K562 (cell line): ENCODE results near the gene ATP5F1D. TPM values are rescaled to one million over a fixed set of nuclear protein-coding genes. Genes with fewer than 3 reads are reported as not detected.
A peak's percentile ranks its signal among the peaks of the same experiment; 100 is the strongest.

ENCODE experiments used
- ATAC-seq: fragments of 200-7000 bp; cut with Tn5 transposase; 3 replicates; pipeline ENCODE4 v1.9.1; 2020; ENCODE audit warnings: moderate library complexity
- BruUV-seq: library from RNA; stranded (reverse); fragments of 400-500 nt; replicated peaks from 2 replicates; lab custom pipeline; 2021; lab: Mats Ljungman, UMichigan
- CTCF ChIA-PET: fragments of 300-600 bp; formaldehyde crosslinking; extraction: SDS; loops from one replicate; lab custom pipeline; 2021; ENCODE audit warnings: low intra/inter-chr PET ratio; lab: Yijun Ruan, JAX
- POLR2A ChIA-PET: fragments of 300-600, 350-650 bp; sonication (Branson Sonifier 250); formaldehyde crosslinking; extraction: SDS; loops from one replicate; lab custom pipeline; 2021; ENCODE audit warnings: antibody characterized with exemption, inconsistent platforms; lab: Yijun Ruan, JAX
- DNase-seq, 4 experiments: peaks; one replicate each; pipeline versions ENCODE4 v3.0.0 to v3.0.0-alpha.2; 2011 to 2018; ENCODE audit warnings: low spot score in 3 of 4, mixed read lengths in 3 of 4; ENCODE audit errors: extremely low read depth in 1 of 4
- FAIRE-seq: peaks from 2 replicates; lab custom pipeline; 2011; peaks lifted over from hg19 to GRCh38; lab: Jason Lieb, UNC
- H2AFZ ChIP-seq: 2 replicates; pipeline ENCODE4 v1.6.0; 2011; ENCODE audit warnings: low read depth, low read length, control low read depth, inconsistent platforms
- H3K27ac ChIP-seq: fragments of 200-600 bp; 3 replicates; pipeline ENCODE4 v1.8.0; 2011; ENCODE audit warnings: low read depth, mild to moderate bottlenecking, control low read depth, inconsistent platforms, low read length, moderate library complexity, mixed read lengths; ENCODE audit errors: extremely low read depth
- H3K27me3 ChIP-seq, 2 experiments: fragments of 300-600 bp in 1 of 2; 2 replicates in 1 of 2; 3 replicates in 1 of 2; pipeline versions ENCODE4 v1.6.0 to v1.8.0; 2011; ENCODE audit warnings: inconsistent platforms in 2 of 2, low read length in 2 of 2, mild to moderate bottlenecking in 1 of 2, mixed read lengths in 1 of 2, moderate library complexity in 1 of 2; ENCODE audit not compliant: control insufficient read depth in 2 of 2, insufficient read depth in 2 of 2
- H3K36me3 ChIP-seq: fragments of 300-600 bp; 3 replicates; pipeline ENCODE4 v1.8.0; 2011; ENCODE audit warnings: mild to moderate bottlenecking, low read length, inconsistent platforms; ENCODE audit not compliant: control insufficient read depth, insufficient read depth
- H3K4me1 ChIP-seq, 2 experiments: fragments of 200-600 bp in 1 of 2; replicated peaks in 1 of 2; 2 replicates in 1 of 2; 3 replicates in 1 of 2; pipeline versions ENCODE4 v1.5.1 to v1.8.0; 2011; ENCODE audit warnings: inconsistent platforms in 2 of 2, low read length in 2 of 2, mild to moderate bottlenecking in 1 of 2, mixed read lengths in 1 of 2, moderate library complexity in 1 of 2; ENCODE audit not compliant: control insufficient read depth in 2 of 2, insufficient read depth in 2 of 2
- H3K4me2 ChIP-seq: 2 replicates; pipeline ENCODE4 v1.6.1; 2011; ENCODE audit warnings: low read length, control low read depth, inconsistent platforms, mixed read lengths; ENCODE audit not compliant: insufficient read depth
- H3K4me3 ChIP-seq: fragments of 200-600 bp; sonication (generic), shearing (Covaris generic); 2 replicates; pipeline ENCODE4 v1.5.1; 2016; ENCODE audit warnings: control low read depth, inconsistent platforms
- H3K79me2 ChIP-seq: fragments of 200-600 bp; 3 replicates; pipeline ENCODE4 v1.8.0; 2011; ENCODE audit warnings: low read length, inconsistent platforms; ENCODE audit not compliant: control insufficient read depth, insufficient read depth
- H3K9ac ChIP-seq, 2 experiments: 2 replicates each; pipeline versions ENCODE4 v1.6.0 to v1.6.1; 2011; ENCODE audit warnings: low read depth in 2 of 2, low read length in 2 of 2, control low read depth in 1 of 2, inconsistent platforms in 1 of 2, mild to moderate bottlenecking in 1 of 2, mixed read lengths in 1 of 2; ENCODE audit not compliant: insufficient read depth in 1 of 2
- H3K9me1 ChIP-seq: one replicate; pipeline ENCODE4 v1.6.0; 2011; ENCODE audit warnings: inconsistent platforms, mild to moderate bottlenecking, low read length, moderate library complexity; ENCODE audit not compliant: control insufficient read depth, insufficient read depth
- H3K9me3 ChIP-seq: replicated peaks from 2 replicates; pipeline ENCODE4 v1.5.1; 2011; ENCODE audit warnings: low read depth, low read length, inconsistent platforms; ENCODE audit not compliant: control insufficient read depth, insufficient read depth
- H4K20me1 ChIP-seq: replicated peaks from 2 replicates; pipeline ENCODE4 v1.6.1; 2011; ENCODE audit warnings: low read length, inconsistent platforms, mixed read lengths; ENCODE audit not compliant: control insufficient read depth, insufficient read depth
- CCAR2 ChIP-seq: fragments of 200-400 bp; formaldehyde crosslinking; IDR thresholded peaks from 2 replicates; pipeline ENCODE4 v1.6.1; 2017; ENCODE audit warnings: mild to moderate bottlenecking, low read depth, low read length
- CREM ChIP-seq: IDR thresholded peaks from 2 replicates; pipeline ENCODE4 v1.6.1; 2014; ENCODE audit warnings: antibody characterized with exemption, low read depth
- CTCF ChIP-seq, 3 experiments: IDR thresholded peaks in 2 of 3; conservative IDR thresholded peaks in 1 of 3; 2 replicates each; pipeline ENCODE4 v1.5.1; 2011 to 2012; ENCODE audit warnings: low read length in 3 of 3, mild to moderate bottlenecking in 3 of 3, control low read depth in 2 of 3, improper control_type of control experiment in 1 of 3, inconsistent platforms in 1 of 3, low read depth in 1 of 3, mixed read lengths in 1 of 3, moderate library complexity in 1 of 3; ENCODE audit not compliant: insufficient read depth in 2 of 3
- E2F3 ChIP-seq: fragments of 250-450 bp; sonication (Bioruptor Pico); IDR thresholded peaks from 2 replicates; pipeline ENCODE4 v1.4.0; 2020; ENCODE audit warnings: mild to moderate bottlenecking
- E2F5 ChIP-seq: sonication (generic); formaldehyde crosslinking; IDR thresholded peaks from 2 replicates; pipeline ENCODE4 v1.8.0; 2022; ENCODE audit warnings: mild to moderate bottlenecking, missing genetic modification reagents
- ERF ChIP-seq: fragments of 450-650 bp; formaldehyde crosslinking; IDR thresholded peaks from 2 replicates; pipeline ENCODE4 v1.4.0; 2020; ENCODE audit warnings: mild to moderate bottlenecking, mixed read lengths
- PHB2 ChIP-seq: fragments of 450-650 bp; IDR thresholded peaks from 2 replicates; pipeline ENCODE4 v1.6.1; 2017; ENCODE audit warnings: low read depth
- POLR2A ChIP-seq: fragments of 450-650 bp; conservative IDR thresholded peaks from 2 replicates; pipeline ENCODE4 v1.6.1; 2016
- POLR2G ChIP-seq: fragments of 200-400 bp; formaldehyde crosslinking; IDR thresholded peaks from 2 replicates; pipeline ENCODE4 v1.6.1; 2017; ENCODE audit warnings: low read depth, mild to moderate bottlenecking, antibody characterized with exemption, low read length, moderate library complexity
- RCOR1 ChIP-seq, 2 experiments: IDR thresholded peaks; 2 replicates each; pipeline ENCODE4 v1.6.1; 2012; ENCODE audit warnings: low read depth in 2 of 2, low read length in 2 of 2, borderline replicate concordance in 1 of 2, improper control_type of control experiment in 1 of 2
- SIN3A ChIP-seq, 2 experiments: fragments of 150-350 bp in 1 of 2; IDR thresholded peaks; 2 replicates each; pipeline ENCODE4 v1.6.1; 2011 to 2016; ENCODE audit warnings: borderline replicate concordance in 2 of 2, low read depth in 2 of 2, low read length in 2 of 2, mild to moderate bottlenecking in 2 of 2, moderate library complexity in 2 of 2; ENCODE audit not compliant: control insufficient read depth in 1 of 2
- ZFX ChIP-seq: sonication (generic); formaldehyde crosslinking; IDR thresholded peaks from 2 replicates; pipeline ENCODE4 v1.8.0; 2022; ENCODE audit warnings: mild to moderate bottlenecking, missing genetic modification reagents, moderate library complexity
- ZNF282 ChIP-seq: sonication (generic); formaldehyde crosslinking; IDR thresholded peaks from 2 replicates; pipeline ENCODE4 v1.8.1; 2023; ENCODE audit warnings: missing genetic modification reagents
- ZNF324 ChIP-seq: fragments of 250-450 bp; sonication (Bioruptor Pico); IDR thresholded peaks from 2 replicates; pipeline ENCODE4 v1.4.0; 2020; ENCODE audit warnings: mild to moderate bottlenecking
- ZNF592 ChIP-seq: fragments of 450-650 bp; IDR thresholded peaks from 2 replicates; pipeline ENCODE4 v1.6.1; 2017; ENCODE audit warnings: antibody characterized with exemption, mild to moderate bottlenecking
- WGBS: fragments of 100-300 bp; shearing (Covaris generic); methylation state at CpG from one replicate; pipeline ENCODE4 v1.1.6; 2016; ENCODE audit warnings: low coverage, mixed read lengths; ENCODE audit not compliant: insufficient coverage; ENCODE audit errors: missing lambda C conversion rate; 5-methylcytosine and 5-hydroxymethylcytosine counted together
- in situ Hi-C: fragments of 300-500 bp; cut with MboI; formaldehyde crosslinking; loops from 4 replicates; pipeline ENCODE4 v1.15.0; 2018; ENCODE audit warnings: inconsistent platforms, mixed read lengths
- intact Hi-C: fragments of 100-400 bp; cut with micrococcal nuclease; formaldehyde crosslinking; loops from 2 replicates; pipeline ENCODE4 v1.14.2; 2022
- polyA plus RNA-seq, 8 experiments: library from polyadenylated mRNA; depleted of rRNA in 4 of 8; stranded (reverse) in 5 of 8; unstranded in 3 of 8; fragments of >200 nt; fragmentation: Nextera tagmentation in 2 of 8; fragmentation: Illumina TruSeq in 1 of 8; extraction: Ambion mirVana in 2 of 8; extraction: Trizol in 1 of 8; gene quantifications; 2 replicates each; pipeline versions ENCODE4 v1.2.1 to v1.2.3, GENCODE V29; 2011 to 2014; ENCODE audit warnings: inconsistent platforms in 1 of 8, missing spikeins in 1 of 8
- total RNA-seq, 7 experiments: library from RNA; depleted of rRNA in 6 of 7; stranded (reverse); fragments of >200 nt in 6 of 7; fragmentation: Illumina TruSeq in 2 of 7; extraction: Trizol in 2 of 7; gene quantifications; 2 replicates each; pipeline versions ENCODE4 v1.2.1 to v1.2.3, GENCODE V29; 2011 to 2021; ENCODE audit warnings: low replicate concordance in 1 of 7

ATP5F1D gene
- total and polyA plus RNA-seq, 9 of the 15 experiments (the other 6 are each of a cell fraction or from before 2014, with no cell fraction given) = 3.9 to 409 (median 36.8) TPM

- peak overlapping the region; percentile 48 to 92 for H3K9ac ChIP-seq
- POLR2A ChIA-PET = interaction anchor here (0.5 to 3.0 kb wide), 11 partner anchors 8 to 130 kb away, joined by 3 to 90 read pairs (median 6); partner anchors contain the start of genes ATP5F1D and FAM174C
- peaks cover 32% of the 10 kb centered on the region for H3K79me2 ChIP-seq
- H3K4me1 ChIP-seq = peaks cover 59 to 94% of the 10 kb centered on the region in 2 experiments
- peak overlapping the region; percentile 73 for H2AFZ ChIP-seq
- H3K36me3 ChIP-seq = peaks cover 23% of the 10 kb centered on the region; the same call in 2 of the 3 replicates
- intact Hi-C loops = loop anchor here (1.0 kb wide), 2 partner anchors 18 to 23 kb away; no protein-coding TSS in a partner anchor
- H3K27me3 ChIP-seq = no peaks in the 10 kb centered on the region
- ATAC-seq (peak; percentile 48), DNase-seq (peak in 3 of 4 experiments; percentile 41 to 82 (median 71)), FAIRE-seq (peak; percentile 40)
- peak overlapping the region; percentile 59 for H3K4me3 ChIP-seq
- peak overlapping the region; percentile 69 for H3K27ac ChIP-seq
- no peaks in the 10 kb centered on the region for H3K9me1 ChIP-seq
- no TSS peak for BruUV-seq
- peaks cover 22% of the 10 kb centered on the region for H4K20me1 ChIP-seq
- in situ Hi-C loops = no loop called here
- CTCF ChIA-PET = interaction anchor here (1.3 to 3.3 kb wide), 3 partner anchors 14 to 23 kb away, joined by 5 to 51 read pairs (median 11); partner anchors contain the start of gene MIDN
- H3K4me2 ChIP-seq = peak overlapping the region; percentile 83
- 2% methylated on average over 36 of the region's 59 CpGs for WGBS
- H3K9me3 ChIP-seq = no peaks in the 10 kb centered on the region
- TF ChIP-seq E2F5 (CRISPR knock-in tag) (peak; percentile 78; the same call in 1 of the 2 replicates), PHB2 (no peak), ERF (peak; percentile 26; the same call in 1 of the 2 replicates), POLR2G (peak; percentile 70), CREM (peak; percentile 61; the same call in 1 of the 2 replicates), ZNF592 (peak; percentile 85), SIN3A (IDR thresholded peaks at IDR 0.05; ENCODE audit: borderline replicate concordance in 2 of 2, control insufficient read depth in 1 of 2, low read depth in 2 of 2, low read length in 2 of 2) (peak in 1 of 2 experiments; percentile 70; a peak in 2 of 4 replicates), ZFX (CRISPR knock-in tag) (peak; percentile 63), RCOR1 (IDR thresholded peaks at IDR 0.05; ENCODE audit: borderline replicate concordance in 1 of 2, low read depth in 2 of 2, low read length in 2 of 2) (peak in 1 of 2 experiments; percentile 49; a peak in 1 of 4 replicates), ZNF282 (CRISPR knock-in tag) (0 out of 2 replicates have a peak, but pooled peaks have one; percentile 41), CTCF (IDR thresholded peaks at IDR 0.05 in 2 of 3, conservative IDR thresholded peaks at IDR 0.05 in 1 of 3; ENCODE audit: insufficient read depth in 2 of 3, low read depth in 1 of 3, low read length in 3 of 3) (peak; percentile 83 to 97 (median 85)), ZNF324 (CRISPR knock-in tag) (no peak), POLR2A (no peak), CCAR2 (no peak), E2F3 (0 out of 2 replicates have a peak, but pooled peaks have one; percentile 33)
These were observed 25.4 kb downstream of the ATP5F1D start for GRCh38 chr19:1266916-1267476.
